H1 (cell line): Measurements from ENCODE around the gene ADAMTS17. TPM values are rescaled to one million over a fixed set of nuclear protein-coding genes. Genes with fewer than 3 reads are reported as not detected.

ENCODE experiments used
- CTCF ChIA-PET: fragments of 300-600 bp; sonication (Branson Sonifier 250); formaldehyde crosslinking; loops from one replicate; lab custom pipeline; 2021; ENCODE audit not compliant: partially characterized antibody; lab: Charles Lee
- POLR2A ChIA-PET: fragments of 300-600 bp; sonication (Branson Sonifier 250); formaldehyde crosslinking; loops from one replicate; lab custom pipeline; 2021; ENCODE audit warnings: inconsistent platforms; ENCODE audit not compliant: partially characterized antibody; lab: Charles Lee
- DNase-seq, 2 experiments: peaks; one replicate each; pipeline versions ENCODE4 v3.0.0 to v3.0.0-alpha.2; 2010 to 2022; ENCODE audit warnings: low spot score in 2 of 2, low read depth in 1 of 2, mixed read lengths in 1 of 2
- FAIRE-seq: peaks from 2 replicates; lab custom pipeline; 2011; peaks lifted over from hg19 to GRCh38; lab: Jason Lieb, UNC
- H2AFZ ChIP-seq: 2 replicates; pipeline ENCODE4 v1.8.1; 2012; ENCODE audit warnings: low read length, inconsistent platforms
- H2AK5ac ChIP-seq: 2 replicates; pipeline ENCODE4 v1.6.1; 2013; ENCODE audit warnings: low read depth, low read length
- H2BK120ac ChIP-seq: replicated peaks from 2 replicates; pipeline ENCODE3; 2013; ENCODE audit warnings: low read depth, low read length, inconsistent platforms
- H2BK12ac ChIP-seq: 2 replicates; pipeline ENCODE4 v1.6.1; 2013; ENCODE audit warnings: low read depth, low read length
- H2BK15ac ChIP-seq: 2 replicates; pipeline ENCODE4 v1.6.1; 2013; ENCODE audit warnings: low read length
- H2BK20ac ChIP-seq: 2 replicates; pipeline ENCODE4 v1.6.1; 2013; ENCODE audit warnings: low read length
- H2BK5ac ChIP-seq: 2 replicates; pipeline ENCODE4 v1.6.1; 2013; ENCODE audit warnings: low read depth, low read length
- H3K14ac ChIP-seq: 2 replicates; pipeline ENCODE4 v1.6.1; 2013; ENCODE audit warnings: inconsistent platforms; ENCODE audit not compliant: insufficient read length
- H3K18ac ChIP-seq: 2 replicates; pipeline ENCODE4 v1.6.1; 2013; ENCODE audit warnings: low read length; ENCODE audit errors: extremely low read depth
- H3K23ac ChIP-seq: 2 replicates; pipeline ENCODE4 v1.6.1; 2013; ENCODE audit warnings: inconsistent platforms; ENCODE audit not compliant: insufficient read length
- H3K23me2 ChIP-seq: 2 replicates; pipeline ENCODE4 v1.6.1; 2013; ENCODE audit warnings: low read depth, low read length
- H3K27ac ChIP-seq: 2 replicates; pipeline ENCODE4 v1.6.1; 2011; ENCODE audit warnings: low read depth, low read length, inconsistent platforms
- H3K27me3 ChIP-seq, 4 experiments: replicated peaks in 1 of 4; 1 replicate in 1 of 4; 2 replicates in 3 of 4; pipeline versions ENCODE4 v1.6.1 to v1.8.1; 2011 to 2013; ENCODE audit warnings: low read length in 3 of 4, mild to moderate bottlenecking in 3 of 4, inconsistent platforms in 2 of 4, mixed read lengths in 2 of 4, moderate library complexity in 1 of 4; ENCODE audit not compliant: control insufficient read depth in 3 of 4, insufficient read depth in 3 of 4; ENCODE audit errors: extremely low read depth in 1 of 4
- H3K36me3 ChIP-seq, 4 experiments: 2 replicates each; pipeline versions ENCODE4 v1.6.1 to v1.8.1; 2011 to 2013; ENCODE audit warnings: mild to moderate bottlenecking in 4 of 4, low read length in 3 of 4, moderate library complexity in 2 of 4, control low read depth in 1 of 4, inconsistent platforms in 1 of 4; ENCODE audit not compliant: insufficient read depth in 4 of 4, control insufficient read depth in 2 of 4
- H3K4ac ChIP-seq: replicated peaks from 2 replicates; pipeline ENCODE3; 2013; ENCODE audit warnings: low read length, low read depth, mixed read lengths, inconsistent platforms; ENCODE audit not compliant: insufficient read length
- H3K4me1 ChIP-seq, 4 experiments: replicated peaks in 1 of 4; 1 replicate in 1 of 4; 2 replicates in 3 of 4; pipeline versions ENCODE4 v1.6.1 to v1.8.1; 2011 to 2013; ENCODE audit warnings: low read length in 3 of 4, inconsistent platforms in 2 of 4, mixed read lengths in 1 of 4; ENCODE audit not compliant: insufficient read depth in 4 of 4, control insufficient read depth in 3 of 4
- H3K4me2 ChIP-seq, 2 experiments: 2 replicates each; pipeline versions ENCODE4 v1.6.1 to v1.8.1; 2011 to 2013; ENCODE audit warnings: low read depth in 2 of 2, low read length in 2 of 2, control low read depth in 1 of 2, inconsistent platforms in 1 of 2, mild to moderate bottlenecking in 1 of 2; ENCODE audit not compliant: insufficient read depth in 1 of 2
- H3K4me3 ChIP-seq, 4 experiments: fragments of 200-600, 300-600 bp in 1 of 4; sonication (generic), shearing (Covaris generic), sonication (Bioruptor Twin) in 1 of 4; 2 replicates each; pipeline versions ENCODE4 v1.5.1 to v1.8.1; 2011 to 2016; ENCODE audit warnings: low read length in 4 of 4, low read depth in 3 of 4, control low read depth in 2 of 4, inconsistent platforms in 2 of 4, mild to moderate bottlenecking in 2 of 4, mixed read lengths in 1 of 4, moderate library complexity in 1 of 4; ENCODE audit not compliant: insufficient read depth in 2 of 4; ENCODE audit errors: extremely low read depth in 1 of 4
- H3K56ac ChIP-seq: replicated peaks from 2 replicates; pipeline ENCODE3; 2013; ENCODE audit warnings: low read depth, mild to moderate bottlenecking, mixed read lengths, low read length, inconsistent platforms; ENCODE audit not compliant: insufficient read length
- H3K79me1 ChIP-seq: 2 replicates; pipeline ENCODE4 v1.6.1; 2013; ENCODE audit warnings: low read depth, low read length, control low read depth
- H3K79me2 ChIP-seq, 2 experiments: 2 replicates each; pipeline versions ENCODE4 v1.6.1 to v1.8.1; 2012 to 2013; ENCODE audit warnings: low read length in 2 of 2, mild to moderate bottlenecking in 2 of 2, inconsistent platforms in 1 of 2; ENCODE audit not compliant: insufficient read depth in 2 of 2, control insufficient read depth in 1 of 2
- H3K9ac ChIP-seq, 4 experiments: replicated peaks in 1 of 4; 1 replicate in 1 of 4; 2 replicates in 3 of 4; pipeline versions ENCODE4 v1.6.1 to v1.8.1; 2011 to 2013; ENCODE audit warnings: low read depth in 3 of 4, low read length in 3 of 4, control low read depth in 2 of 4, mild to moderate bottlenecking in 2 of 4, moderate library complexity in 2 of 4, inconsistent platforms in 1 of 4; ENCODE audit errors: extremely low read depth in 1 of 4
- H3K9me3 ChIP-seq, 2 experiments: 2 replicates each; pipeline versions ENCODE4 v1.6.1 to v1.8.1; 2012 to 2013; ENCODE audit warnings: mild to moderate bottlenecking in 2 of 2, moderate library complexity in 2 of 2, control low read depth in 1 of 2, inconsistent platforms in 1 of 2, low read depth in 1 of 2, low read length in 1 of 2, mixed read lengths in 1 of 2; ENCODE audit not compliant: insufficient read depth in 2 of 2
- H4K20me1 ChIP-seq, 2 experiments: replicated peaks in 1 of 2; 2 replicates each; pipeline versions ENCODE3 to v1.8.1; 2011 to 2013; ENCODE audit warnings: inconsistent platforms in 2 of 2, low read length in 2 of 2, mild to moderate bottlenecking in 1 of 2; ENCODE audit not compliant: insufficient read depth in 2 of 2, control insufficient read depth in 1 of 2
- H4K5ac ChIP-seq: 2 replicates; pipeline ENCODE4 v1.6.1; 2013; ENCODE audit warnings: low read length, low read depth, mixed read lengths, inconsistent platforms; ENCODE audit not compliant: insufficient read length
- H4K8ac ChIP-seq: 2 replicates; pipeline ENCODE4 v1.8.0; 2013; ENCODE audit warnings: mild to moderate bottlenecking, moderate library complexity, low read length, inconsistent platforms; ENCODE audit not compliant: insufficient read depth; ENCODE audit errors: extremely low read depth
- H4K91ac ChIP-seq: replicated peaks from 2 replicates; pipeline ENCODE3; 2013; ENCODE audit warnings: low read length, mixed read lengths, inconsistent platforms; ENCODE audit not compliant: insufficient read length
- ASH2L ChIP-seq: fragments of 200-600, 300-600 bp; sonication (generic); IDR thresholded peaks from one replicate; pipeline ENCODE4 v1.7.1; 2017; ENCODE audit warnings: low read length
- CEBPB ChIP-seq: IDR thresholded peaks from 2 replicates; pipeline ENCODE4 v1.6.1; 2012; ENCODE audit warnings: low read depth, low read length
- CREB1 ChIP-seq: IDR thresholded peaks from 2 replicates; pipeline ENCODE4 v1.6.1; 2012; ENCODE audit warnings: inconsistent platforms
- CTBP2 ChIP-seq: IDR thresholded peaks from 2 replicates; pipeline ENCODE4 v1.7.0; 2011; ENCODE audit warnings: borderline replicate concordance, mild to moderate bottlenecking, moderate library complexity, mixed read lengths, low read length; ENCODE audit not compliant: insufficient read depth, insufficient read length
- CTCF ChIP-seq, 3 experiments: IDR thresholded peaks; 1 replicate in 2 of 3; 2 replicates in 1 of 3; pipeline versions ENCODE4 v1.5.1 to v1.6.1; 2011; ENCODE audit warnings: low read length in 3 of 3, mild to moderate bottlenecking in 3 of 3, inconsistent platforms in 2 of 3, low read depth in 1 of 3, moderate library complexity in 1 of 3; ENCODE audit not compliant: insufficient read depth in 1 of 3; ENCODE audit errors: control extremely low read depth in 1 of 3
- E2F6 ChIP-seq: IDR thresholded peaks from 2 replicates; pipeline ENCODE4 v1.6.1; 2012; ENCODE audit warnings: inconsistent platforms
- EGR1 ChIP-seq: IDR thresholded peaks from 2 replicates; pipeline ENCODE4 v1.6.1; 2011; ENCODE audit warnings: low read depth, low read length, borderline replicate concordance
- JUND ChIP-seq: IDR thresholded peaks from 2 replicates; pipeline ENCODE4 v1.6.1; 2011; ENCODE audit warnings: mild to moderate bottlenecking, improper control_type of control experiment, low read length
- PHF8 ChIP-seq: fragments of 200-600 bp; sonication (generic); conservative IDR thresholded peaks from 2 replicates; pipeline ENCODE4 v1.7.1; 2012; ENCODE audit warnings: low read depth, mild to moderate bottlenecking, inconsistent platforms, low read length, moderate library complexity
- SIX5 ChIP-seq: IDR thresholded peaks from 2 replicates; pipeline ENCODE4 v1.6.1; 2011; ENCODE audit warnings: mild to moderate bottlenecking, low read depth, low read length
- SP1 ChIP-seq: IDR thresholded peaks from 2 replicates; pipeline ENCODE4 v1.6.1; 2011; ENCODE audit warnings: low read depth, low read length
- SRF ChIP-seq: IDR thresholded peaks from 2 replicates; pipeline ENCODE4 v1.6.1; 2011; ENCODE audit warnings: mild to moderate bottlenecking, low read depth, low read length, moderate library complexity
- WGBS, 2 experiments: shearing (Covaris generic) in 1 of 2; methylation state at CpG; one replicate each; pipeline versions ENCODE4 v1.1.6 to v1.1.7; 2013 to 2015; ENCODE audit warnings: low lambda C conversion rate in 2 of 2, mixed read lengths in 2 of 2, inconsistent platforms in 1 of 2, low coverage in 1 of 2, missing lambda C conversion rate in 1 of 2; ENCODE audit not compliant: insufficient replicate concordance in 2 of 2, insufficient coverage in 1 of 2, insufficient read length in 1 of 2; ENCODE audit errors: extremely low coverage in 1 of 2, missing lambda C conversion rate in 1 of 2; 5-methylcytosine and 5-hydroxymethylcytosine counted together
- polyA plus RNA-seq, 7 experiments: library from polyadenylated mRNA; depleted of rRNA in 3 of 7; stranded (reverse) in 5 of 7; unstranded in 2 of 7; fragments of >200 nt in 5 of 7; fragments of 200-250 nt in 2 of 7; gene quantifications; 1 replicate in 5 of 7; 2 replicates in 1 of 7; 4 replicates in 1 of 7; pipeline versions ENCODE4 v1.2.1 to v1.2.3, GENCODE V29; 2011 to 2013; ENCODE audit warnings: missing spikeins in 2 of 7, mixed read lengths in 2 of 7
- total RNA-seq: library from RNA; stranded (reverse); fragmentation: NEBNext Ultra II Directional; extraction: Animal tissue kit (Norgen Biotek cat#: 25700); gene quantifications from 2 replicates; pipeline ENCODE4 v1.2.1, GENCODE V29; 2021

ADAMTS17 gene
- total and polyA plus RNA-seq, 2 of the 8 experiments (the other 6 are each of a cell fraction or from before 2014, with no cell fraction given), result 0.51 to 1.7 TPM

- Histone ChIP-seq H3K36me3 (no peaks in the 10 kb centered on the region), H3K79me1 (no peaks in the 10 kb centered on the region), H3K27me3 (no peaks in the 10 kb centered on the region), H2AFZ (no peak overlapping the region), H2AK5ac (no peak overlapping the region), H3K4me2 (no peak overlapping the region), H4K8ac (no peak overlapping the region), H3K23ac (no peak overlapping the region), H2BK5ac (no peak overlapping the region), H3K27ac (no peak overlapping the region), H3K9ac (no peak overlapping the region), H3K4me3 (no peak overlapping the region), H3K23me2 (no peaks in the 10 kb centered on the region), H3K18ac (no peak overlapping the region), H3K4me1 (peaks cover 0 to 9% (median 5%) of the 10 kb centered on the region in 4 experiments; a peak in 3 of 7 replicates), H4K91ac (no peak overlapping the region), H4K20me1 (no peaks in the 10 kb centered on the region), H3K79me2 (no peaks in the 10 kb centered on the region), H3K14ac (no peak overlapping the region), H2BK12ac (no peak overlapping the region), H3K56ac (no peak overlapping the region), H3K9me3 (no peaks in the 10 kb centered on the region; a peak in 1 of 4 replicates), H2BK15ac (no peak overlapping the region), H4K5ac (no peak overlapping the region), H3K4ac (no peak overlapping the region), H2BK20ac (no peak overlapping the region), H2BK120ac (no peak overlapping the region)
- CTCF ChIA-PET, result interaction anchor here (1.2 to 1.3 kb wide), 2 partner anchors 21 to 35 kb away, joined by 3 read pairs; no protein-coding TSS in a partner anchor
- FAIRE-seq (no peak), DNase-seq (no peak)
- POLR2A ChIA-PET, result no interaction called here
- 93% methylated on average over 3 of the region's 3 CpGs; no CpG with 5 or more reads in 1 of the 2 experiments for WGBS, 2 experiments
- TF ChIP-seq PHF8, result no peak
- TF ChIP-seq CTBP2, result no peak
- no peak for TF ChIP-seq CTCF (IDR thresholded peaks at IDR 0.05; ENCODE audit: control extremely low read depth in 1 of 3, insufficient read depth in 1 of 3, low read depth in 1 of 3, low read length in 3 of 3)
- TF ChIP-seq SP1, result no peak
- no peak for TF ChIP-seq ASH2L
- TF ChIP-seq E2F6, result no peak
- TF ChIP-seq CREB1, result no peak
- no peak for TF ChIP-seq CEBPB
- TF ChIP-seq EGR1, result no peak
- no peak for TF ChIP-seq SRF
- no peak for TF ChIP-seq SIX5
- TF ChIP-seq JUND, result no peak
Observed at GRCh38 chr15:100016632-100017031, 325.1 kb downstream of the ADAMTS17 start.
